Ishikawa (cell line): ENCODE data around the gene KAT6B.

Experiments used
- CEBPB ChIP-seq: IDR thresholded peaks from 2 replicates; pipeline ENCODE4 v1.6.1; 2012
- CREB1 ChIP-seq: IDR thresholded peaks from 2 replicates; pipeline ENCODE4 v1.6.1; 2012; ENCODE audit warnings: low read depth
- EGR1 ChIP-seq: IDR thresholded peaks from 2 replicates; pipeline ENCODE4 v1.6.1; 2012
- EP300 ChIP-seq: IDR thresholded peaks from 2 replicates; pipeline ENCODE4 v1.6.1; 2012; ENCODE audit warnings: borderline replicate concordance
- FOXM1 ChIP-seq: IDR thresholded peaks from 2 replicates; pipeline ENCODE4 v1.6.1; 2012; ENCODE audit warnings: low read depth, borderline replicate concordance
- NFIC ChIP-seq: IDR thresholded peaks from 2 replicates; pipeline ENCODE4 v1.6.1; 2012
- RAD21 ChIP-seq: IDR thresholded peaks from 2 replicates; pipeline ENCODE4 v1.6.1; 2012; ENCODE audit warnings: low read depth
- TAF1 ChIP-seq: IDR thresholded peaks from 2 replicates; pipeline ENCODE4 v1.6.1; 2012; ENCODE audit warnings: low read depth, mild to moderate bottlenecking
- TCF12 ChIP-seq: IDR thresholded peaks from 2 replicates; pipeline ENCODE4 v1.6.1; 2012; ENCODE audit warnings: low read depth
- TEAD4 ChIP-seq: IDR thresholded peaks from 2 replicates; pipeline ENCODE4 v1.6.1; 2012
- YY1 ChIP-seq: IDR thresholded peaks from 2 replicates; pipeline ENCODE4 v1.6.1; 2012; ENCODE audit warnings: low read depth
- ZBTB7A ChIP-seq: IDR thresholded peaks from 2 replicates; pipeline ENCODE4 v1.6.1; 2012; ENCODE audit warnings: low read depth
- TF ChIP-seq, protein P1 (sequence below): IDR thresholded peaks from 2 replicates; pipeline ENCODE4 v1.6.1; 2012; ENCODE audit warnings: low read depth, mild to moderate bottlenecking
- TF ChIP-seq, protein P2 (sequence below): IDR thresholded peaks from 2 replicates; pipeline ENCODE4 v1.6.1; 2012
- TF ChIP-seq, protein P3 (sequence below): IDR thresholded peaks from 2 replicates; pipeline ENCODE4 v1.6.1; 2012

Gene KAT6B

DNA sequence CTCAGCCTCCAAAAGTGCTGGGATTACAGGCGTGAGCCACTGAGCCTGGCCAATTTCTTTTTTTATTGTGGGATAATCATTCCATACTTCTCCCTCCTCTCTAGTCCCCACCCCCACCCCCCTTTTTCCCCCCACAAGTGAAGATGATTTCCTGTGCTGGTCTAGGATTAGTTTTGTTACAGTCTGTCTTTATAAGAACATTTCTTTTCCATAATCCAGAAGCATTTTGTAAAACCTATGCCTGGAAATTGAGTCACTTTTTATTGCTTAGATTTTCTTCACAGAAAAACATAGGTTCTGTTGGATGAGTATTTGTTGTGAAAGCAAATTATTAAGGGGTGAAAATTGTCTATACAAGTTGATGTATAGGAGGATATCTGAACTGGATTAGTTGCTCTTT, 98.9 kb downstream of the KAT6B start:
- TF ChIP-seq CEBPB (no peak), TEAD4 (no peak), TAF1 (no peak), CREB1 (no peak), FOXM1 (no peak), EGR1 (no peak), TCF12 (no peak), NFIC (no peak), RAD21 (no peak), YY1 (no peak), EP300 (no peak), ZBTB7A (no peak)
- TF ChIP-seq, protein P1, sequence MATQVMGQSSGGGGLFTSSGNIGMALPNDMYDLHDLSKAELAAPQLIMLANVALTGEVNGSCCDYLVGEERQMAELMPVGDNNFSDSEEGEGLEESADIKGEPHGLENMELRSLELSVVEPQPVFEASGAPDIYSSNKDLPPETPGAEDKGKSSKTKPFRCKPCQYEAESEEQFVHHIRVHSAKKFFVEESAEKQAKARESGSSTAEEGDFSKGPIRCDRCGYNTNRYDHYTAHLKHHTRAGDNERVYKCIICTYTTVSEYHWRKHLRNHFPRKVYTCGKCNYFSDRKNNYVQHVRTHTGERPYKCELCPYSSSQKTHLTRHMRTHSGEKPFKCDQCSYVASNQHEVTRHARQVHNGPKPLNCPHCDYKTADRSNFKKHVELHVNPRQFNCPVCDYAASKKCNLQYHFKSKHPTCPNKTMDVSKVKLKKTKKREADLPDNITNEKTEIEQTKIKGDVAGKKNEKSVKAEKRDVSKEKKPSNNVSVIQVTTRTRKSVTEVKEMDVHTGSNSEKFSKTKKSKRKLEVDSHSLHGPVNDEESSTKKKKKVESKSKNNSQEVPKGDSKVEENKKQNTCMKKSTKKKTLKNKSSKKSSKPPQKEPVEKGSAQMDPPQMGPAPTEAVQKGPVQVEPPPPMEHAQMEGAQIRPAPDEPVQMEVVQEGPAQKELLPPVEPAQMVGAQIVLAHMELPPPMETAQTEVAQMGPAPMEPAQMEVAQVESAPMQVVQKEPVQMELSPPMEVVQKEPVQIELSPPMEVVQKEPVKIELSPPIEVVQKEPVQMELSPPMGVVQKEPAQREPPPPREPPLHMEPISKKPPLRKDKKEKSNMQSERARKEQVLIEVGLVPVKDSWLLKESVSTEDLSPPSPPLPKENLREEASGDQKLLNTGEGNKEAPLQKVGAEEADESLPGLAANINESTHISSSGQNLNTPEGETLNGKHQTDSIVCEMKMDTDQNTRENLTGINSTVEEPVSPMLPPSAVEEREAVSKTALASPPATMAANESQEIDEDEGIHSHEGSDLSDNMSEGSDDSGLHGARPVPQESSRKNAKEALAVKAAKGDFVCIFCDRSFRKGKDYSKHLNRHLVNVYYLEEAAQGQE = no peak
- TF ChIP-seq, protein P2, sequence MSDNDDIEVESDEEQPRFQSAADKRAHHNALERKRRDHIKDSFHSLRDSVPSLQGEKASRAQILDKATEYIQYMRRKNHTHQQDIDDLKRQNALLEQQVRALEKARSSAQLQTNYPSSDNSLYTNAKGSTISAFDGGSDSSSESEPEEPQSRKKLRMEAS = no peak
- TF ChIP-seq, protein P3, sequence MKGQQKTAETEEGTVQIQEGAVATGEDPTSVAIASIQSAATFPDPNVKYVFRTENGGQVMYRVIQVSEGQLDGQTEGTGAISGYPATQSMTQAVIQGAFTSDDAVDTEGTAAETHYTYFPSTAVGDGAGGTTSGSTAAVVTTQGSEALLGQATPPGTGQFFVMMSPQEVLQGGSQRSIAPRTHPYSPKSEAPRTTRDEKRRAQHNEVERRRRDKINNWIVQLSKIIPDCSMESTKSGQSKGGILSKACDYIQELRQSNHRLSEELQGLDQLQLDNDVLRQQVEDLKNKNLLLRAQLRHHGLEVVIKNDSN = no peak

DNA sequence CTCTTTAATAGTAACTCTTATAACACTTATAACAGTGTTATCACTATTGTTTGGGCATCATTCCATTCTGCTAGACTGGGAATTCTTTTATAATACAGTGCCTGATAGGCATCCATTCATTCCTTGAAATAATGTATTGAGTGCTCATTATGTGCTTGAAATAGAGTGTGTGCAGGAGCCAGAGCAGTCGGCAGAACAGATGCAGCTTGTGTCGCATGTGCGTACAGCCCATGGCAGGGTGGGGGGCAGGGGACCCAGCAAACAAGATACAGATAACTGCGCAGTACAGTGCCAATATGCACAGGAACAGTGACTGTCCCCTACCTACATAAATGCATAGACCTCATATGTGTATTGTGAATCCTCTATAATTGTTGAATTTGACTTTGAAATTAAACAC, 99.3 kb downstream of the KAT6B start:
- TF ChIP-seq TCF12 (no peak), FOXM1 (no peak), NFIC (no peak), EP300 (no peak), TAF1 (no peak), RAD21 (no peak), ZBTB7A (no peak), CREB1 (no peak), CEBPB (no peak), YY1 (no peak)
- TF ChIP-seq, protein P3 = no peak
- TF ChIP-seq, protein P1 = no peak

DNA sequence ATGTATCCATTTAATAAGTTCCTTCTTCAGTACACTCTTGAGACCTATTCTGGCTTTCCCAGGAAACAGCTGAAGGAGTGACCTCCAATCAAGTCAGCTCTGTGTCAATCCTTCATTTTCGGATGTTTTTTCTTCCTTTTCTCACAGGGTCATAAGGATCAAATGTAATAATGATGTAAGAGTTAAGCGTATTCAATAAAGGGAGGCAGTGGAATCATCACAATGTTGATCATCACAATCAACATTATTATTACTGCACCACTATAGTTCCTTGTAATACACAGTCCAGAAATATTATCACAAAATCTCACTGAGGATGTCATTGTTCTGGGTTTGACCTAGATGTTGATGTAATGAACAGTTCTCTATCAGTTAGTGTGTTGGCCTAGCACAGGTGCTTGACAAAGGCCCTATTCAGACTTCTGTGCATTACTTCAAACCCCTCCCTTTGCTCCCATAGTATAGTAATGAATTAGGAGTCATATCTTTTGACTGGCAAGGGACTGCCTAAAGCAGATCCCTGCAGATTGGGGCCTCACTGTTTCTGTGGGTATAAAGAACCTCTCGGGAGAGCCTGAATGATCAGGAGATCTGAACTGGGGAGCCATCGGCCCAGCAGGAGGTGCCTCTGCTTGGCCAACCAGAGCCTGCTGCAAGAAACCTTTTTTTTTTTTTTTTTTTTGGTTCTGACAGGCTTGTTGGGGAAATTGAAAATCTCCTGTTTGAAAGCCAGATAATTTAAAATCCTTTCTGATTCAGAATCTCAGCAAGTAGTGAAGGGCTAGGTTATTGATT, 100.6 kb downstream of the KAT6B start:
- TF ChIP-seq CREB1 (no peak), TEAD4 (no peak), RAD21 (no peak), EGR1 (no peak), NFIC (no peak), YY1 (no peak), TCF12 (no peak), FOXM1 (no peak), EP300 (no peak), ZBTB7A (no peak), CEBPB (no peak)
- TF ChIP-seq, protein P3 = no peak
- TF ChIP-seq, protein P2 = no peak
- TF ChIP-seq, protein P1 = no peak
